HUES6 (cell line): ENCODE data around the gene NLRP1.

Experiments used
- H3K27ac ChIP-seq: 2 replicates; pipeline ENCODE4 v1.7.0; 2013; ENCODE audit warnings: low read depth, mild to moderate bottlenecking, low read length, inconsistent platforms
- H3K27me3 ChIP-seq: 2 replicates; pipeline ENCODE4 v1.6.1; 2013; ENCODE audit warnings: low read length; ENCODE audit not compliant: control insufficient read depth, insufficient read depth
- H3K36me3 ChIP-seq: 2 replicates; pipeline ENCODE4 v1.6.1; 2013; ENCODE audit warnings: low read length; ENCODE audit not compliant: control insufficient read depth, insufficient read depth
- H3K4me1 ChIP-seq: 2 replicates; pipeline ENCODE4 v1.6.1; 2013; ENCODE audit warnings: low read length; ENCODE audit not compliant: control insufficient read depth, insufficient read depth
- H3K4me3 ChIP-seq: 2 replicates; pipeline ENCODE4 v1.5.1; 2013; ENCODE audit warnings: low read depth, low read length
- H3K9ac ChIP-seq: one replicate; pipeline ENCODE4 v1.6.1; 2013; ENCODE audit warnings: mild to moderate bottlenecking, low read length
- H3K9me3 ChIP-seq: 2 replicates; pipeline ENCODE4 v1.6.1; 2013; ENCODE audit warnings: low read depth, low read length; ENCODE audit not compliant: control insufficient read depth, insufficient read depth

NLRP1 gene

DNA sequence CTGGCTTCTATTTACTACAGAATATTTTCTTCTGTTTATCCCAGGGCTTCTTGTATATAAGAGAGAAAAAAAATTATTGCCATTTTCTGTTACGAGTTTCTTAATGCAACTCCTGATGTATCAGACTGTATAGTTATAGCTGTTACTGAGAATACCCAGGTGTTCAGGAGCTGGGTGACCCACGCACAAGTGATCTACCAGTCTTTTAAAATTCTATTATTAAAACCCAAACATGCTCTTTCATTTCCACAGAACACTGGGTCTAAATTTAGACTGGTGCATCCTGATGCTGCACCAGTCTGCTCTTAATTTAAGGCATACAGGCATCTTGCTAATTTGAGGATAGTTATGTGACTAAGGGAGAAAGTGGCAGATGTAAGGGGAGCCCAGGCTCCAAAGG is 31.2 kb upstream of the NLRP1 start:
- H3K4me3 ChIP-seq: no peak overlapping the region
- no peak overlapping the region for H3K9ac ChIP-seq
- no peak overlapping the region for H3K27ac ChIP-seq
- no peaks in the 10 kb centered on the region for H3K36me3 ChIP-seq
- H3K27me3 ChIP-seq: no peaks in the 10 kb centered on the region
- 0 out of 2 replicates have a peak, but pooled peaks cover 4% of the 10 kb centered on the region for H3K9me3 ChIP-seq
- no peaks in the 10 kb centered on the region for H3K4me1 ChIP-seq

DNA sequence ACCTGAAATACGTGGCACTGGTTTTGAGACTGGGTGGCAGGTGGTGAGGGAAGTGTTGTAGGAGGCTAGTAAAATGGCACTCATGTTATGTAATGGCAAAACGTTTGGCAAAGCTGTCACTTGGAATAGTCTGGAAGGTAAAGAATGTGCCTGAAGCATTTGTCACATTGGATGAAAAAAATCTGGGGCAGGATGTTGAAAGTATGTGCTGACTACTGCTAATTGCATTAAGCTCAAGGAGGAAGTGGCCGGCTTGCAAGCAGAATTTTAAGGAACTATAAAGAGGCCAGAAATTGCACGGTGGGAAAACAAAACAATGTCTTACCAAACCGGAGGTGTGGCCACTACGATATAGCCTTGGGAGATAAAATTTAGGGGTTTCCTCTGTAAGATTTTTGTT is 26.6 kb upstream of the NLRP1 start:
- 0 out of 2 replicates have a peak, but pooled peaks cover 5% of the 10 kb centered on the region for H3K9me3 ChIP-seq
- no peak overlapping the region for H3K4me3 ChIP-seq
- no peaks in the 10 kb centered on the region for H3K36me3 ChIP-seq
- no peaks in the 10 kb centered on the region for H3K27me3 ChIP-seq
- no peak overlapping the region for H3K9ac ChIP-seq
- H3K4me1 ChIP-seq: no peaks in the 10 kb centered on the region
- no peak overlapping the region for H3K27ac ChIP-seq

- H3K9me3 ChIP-seq: 0 out of 2 replicates have a peak, but pooled peaks cover 5% of the 10 kb centered on the region
- no peak overlapping the region for H3K4me3 ChIP-seq
- H3K27ac ChIP-seq: no peak overlapping the region
- no peaks in the 10 kb centered on the region for H3K36me3 ChIP-seq
- no peaks in the 10 kb centered on the region for H3K27me3 ChIP-seq
- H3K9ac ChIP-seq: no peak overlapping the region
- H3K4me1 ChIP-seq: no peaks in the 10 kb centered on the region
These were observed 24.2 kb upstream of the NLRP1 start for GRCh38 chr17:5608399-5609112.

GRCh38 chr17:5607946-5608345 is 23.6 kb upstream of the NLRP1 start:
- no peak overlapping the region for H3K4me3 ChIP-seq
- H3K9me3 ChIP-seq: 0 out of 2 replicates have a peak, but pooled peaks cover 5% of the 10 kb centered on the region
- H3K27me3 ChIP-seq: 0 out of 2 replicates have a peak, but pooled peaks cover 3% of the 10 kb centered on the region
- H3K4me1 ChIP-seq: no peaks in the 10 kb centered on the region
- no peak overlapping the region for H3K27ac ChIP-seq
- H3K36me3 ChIP-seq: no peaks in the 10 kb centered on the region
- H3K9ac ChIP-seq: no peak overlapping the region

- Histone ChIP-seq H3K27me3 (0 out of 2 replicates have a peak, but pooled peaks cover 7% of the 10 kb centered on the region), H3K4me1 (no peaks in the 10 kb centered on the region), H3K27ac (no peak overlapping the region), H3K9ac (no peak overlapping the region), H3K9me3 (0 out of 2 replicates have a peak, but pooled peaks cover under 1% of the 10 kb centered on the region), H3K36me3 (no peaks in the 10 kb centered on the region), H3K4me3 (no peak overlapping the region)
These were observed 21.1 kb upstream of the NLRP1 start for GRCh38 chr17:5605452-5605851.

GRCh38 chr17:5600041-5600440 is 15.7 kb upstream of the NLRP1 start:
- no peaks in the 10 kb centered on the region for H3K9me3 ChIP-seq
- H3K4me1 ChIP-seq: no peaks in the 10 kb centered on the region
- H3K27me3 ChIP-seq: peaks cover 22% of the 10 kb centered on the region; the same call in 1 of the 2 replicates
- H3K27ac ChIP-seq: no peak overlapping the region
- no peak overlapping the region for H3K9ac ChIP-seq
- no peaks in the 10 kb centered on the region for H3K36me3 ChIP-seq
- H3K4me3 ChIP-seq: no peak overlapping the region

DNA sequence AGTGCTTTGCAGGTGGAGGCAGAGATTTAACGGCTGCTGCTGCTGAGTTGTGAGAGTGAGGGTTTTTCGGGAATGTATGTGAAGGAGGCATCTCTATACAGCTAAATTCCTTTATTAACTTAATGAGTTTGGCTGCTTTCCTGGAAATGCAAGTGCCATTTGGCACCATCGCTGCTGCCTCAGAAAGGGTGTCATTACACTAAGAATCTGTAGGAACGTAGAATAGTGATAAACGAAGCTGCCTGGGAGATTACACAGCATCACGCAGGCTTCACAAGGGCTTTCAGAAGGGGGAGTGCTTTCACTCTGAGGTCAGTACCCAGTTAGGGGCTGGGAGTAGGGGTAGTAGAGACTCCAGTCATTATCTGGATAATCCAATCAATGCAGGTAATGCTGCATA is 14.1 kb upstream of the NLRP1 start:
- H3K9me3 ChIP-seq: no peaks in the 10 kb centered on the region
- no peaks in the 10 kb centered on the region for H3K36me3 ChIP-seq
- H3K4me1 ChIP-seq: no peaks in the 10 kb centered on the region
- H3K27ac ChIP-seq: no peak overlapping the region
- peaks cover 29% of the 10 kb centered on the region; the same call in 1 of the 2 replicates for H3K27me3 ChIP-seq
- no peak overlapping the region for H3K4me3 ChIP-seq
- no peak overlapping the region for H3K9ac ChIP-seq

GRCh38 chr17:5596421-5596820 is 12.1 kb upstream of the NLRP1 start:
- H3K9ac ChIP-seq: no peak overlapping the region
- H3K27me3 ChIP-seq: peaks cover 26% of the 10 kb centered on the region; the same call in 1 of the 2 replicates
- H3K27ac ChIP-seq: no peak overlapping the region
- no peaks in the 10 kb centered on the region for H3K9me3 ChIP-seq
- no peaks in the 10 kb centered on the region for H3K4me1 ChIP-seq
- H3K4me3 ChIP-seq: no peak overlapping the region
- H3K36me3 ChIP-seq: no peaks in the 10 kb centered on the region

DNA sequence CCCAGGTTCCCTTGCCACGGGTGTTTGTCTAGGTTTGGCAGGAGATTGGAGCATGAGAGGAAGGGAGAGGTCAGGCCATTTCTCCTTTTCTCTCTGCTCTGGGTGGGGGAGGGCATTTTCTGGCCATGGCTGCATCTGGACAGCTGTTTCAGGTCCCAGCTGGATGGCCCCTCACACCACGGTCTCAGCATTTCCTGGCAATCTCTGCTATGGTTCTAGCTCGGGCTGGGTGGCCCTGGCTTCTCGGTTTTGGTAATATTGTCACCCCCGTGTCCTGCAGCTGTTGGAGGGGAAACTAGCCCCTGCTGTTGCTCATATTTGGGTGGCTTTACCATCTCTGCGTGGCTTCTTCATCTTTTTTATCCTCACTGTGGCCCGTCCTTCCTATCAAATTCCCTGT is 11.5 kb upstream of the NLRP1 start:
- H3K4me3 ChIP-seq: no peak overlapping the region
- no peak overlapping the region for H3K27ac ChIP-seq
- H3K9ac ChIP-seq: no peak overlapping the region
- no peaks in the 10 kb centered on the region for H3K4me1 ChIP-seq
- H3K36me3 ChIP-seq: no peaks in the 10 kb centered on the region
- H3K9me3 ChIP-seq: no peaks in the 10 kb centered on the region
- H3K27me3 ChIP-seq: peaks cover 22% of the 10 kb centered on the region; the same call in 1 of the 2 replicates

- H3K27ac ChIP-seq: no peak overlapping the region
- H3K4me3 ChIP-seq: no peak overlapping the region
- H3K9me3 ChIP-seq: no peaks in the 10 kb centered on the region
These were observed 8.1 kb upstream of the NLRP1 start for GRCh38 chr17:5592382-5592781.

GRCh38 chr17:5591966-5592365 is 7.7 kb upstream of the NLRP1 start:
- no peak overlapping the region for H3K4me3 ChIP-seq
- H3K36me3 ChIP-seq: no peaks in the 10 kb centered on the region
- no peaks in the 10 kb centered on the region for H3K4me1 ChIP-seq
- H3K9me3 ChIP-seq: no peaks in the 10 kb centered on the region
- peaks cover 22% of the 10 kb centered on the region; the same call in 1 of the 2 replicates for H3K27me3 ChIP-seq
- no peak overlapping the region for H3K9ac ChIP-seq
- H3K27ac ChIP-seq: no peak overlapping the region

More at GRCh38 chr17:5592382-5592781, 8.1 kb upstream of the NLRP1 start:
- Histone ChIP-seq H3K36me3 (no peaks in the 10 kb centered on the region), H3K4me1 (no peaks in the 10 kb centered on the region), H3K9ac (no peak overlapping the region), H3K27me3 (peaks cover 22% of the 10 kb centered on the region; the same call in 1 of the 2 replicates)
